HL-60 (cell line): ENCODE measurements around the gene FRAS1.
"Not testable (repeated sequence)": the region's sequence is repeated elsewhere in the genome, so short reads cannot be mapped to it uniquely, and the experiment has no call there.

Experiments used
- DNase-seq, 2 experiments: peaks; one replicate each; pipeline ENCODE4 v3.0.0-alpha.2; 2010 to 2020; ENCODE audit warnings: low read depth in 1 of 2, low spot score in 1 of 2
- H3K27ac ChIP-seq: fragments of 250-450 bp; sonication (Bioruptor Pico); replicated peaks from 2 replicates; pipeline ENCODE4 v1.5.1; 2020; ENCODE audit warnings: mild to moderate bottlenecking, moderate library complexity
- H3K27me3 ChIP-seq: fragments of 250-450 bp; sonication (Bioruptor Pico); 2 replicates; pipeline ENCODE4 v1.5.1; 2021; ENCODE audit warnings: mild to moderate bottlenecking, moderate library complexity; ENCODE audit not compliant: insufficient read depth, poor library complexity, severe bottlenecking
- H3K4me3 ChIP-seq: replicated peaks from 2 replicates; pipeline ENCODE4 v1.5.1; 2011; ENCODE audit warnings: mild to moderate bottlenecking, control low read depth, low read length; ENCODE audit not compliant: insufficient read depth
- CTCF ChIP-seq: IDR thresholded peaks from one replicate; pipeline ENCODE4 v1.5.1; 2011; ENCODE audit warnings: low read length, control low read depth, inconsistent platforms; ENCODE audit not compliant: insufficient read depth
- GABPA ChIP-seq: IDR thresholded peaks from 2 replicates; pipeline ENCODE4 v1.6.1; 2012; ENCODE audit warnings: low read depth
- POLR2AphosphoS5 ChIP-seq: IDR thresholded peaks from 2 replicates; pipeline ENCODE4 v1.6.1; 2012; ENCODE audit warnings: low read depth
- REST ChIP-seq: IDR thresholded peaks from 2 replicates; pipeline ENCODE4 v1.6.1; 2012; ENCODE audit warnings: low read depth; ENCODE audit not compliant: insufficient replicate concordance
- SPI1 ChIP-seq: IDR thresholded peaks from 2 replicates; pipeline ENCODE4 v1.6.1; 2012; ENCODE audit warnings: low read depth, mild to moderate bottlenecking, borderline replicate concordance

Gene FRAS1

GRCh38 chr4:78267790-78268189, 210.7 kb downstream of the FRAS1 start:
- H3K4me3 ChIP-seq, result no peak overlapping the region
- H3K27me3 ChIP-seq, result no peaks in the 10 kb centered on the region
- no peak for TF ChIP-seq POLR2AphosphoS5
- TF ChIP-seq CTCF, result no peak
- no peak for TF ChIP-seq SPI1
- no peak for TF ChIP-seq GABPA
- no peak for TF ChIP-seq REST
- no peak overlapping the region for H3K27ac ChIP-seq
- no peak for DNase-seq

GRCh38 chr4:78268597-78268996, 211.5 kb downstream of the FRAS1 start:
- Histone ChIP-seq H3K27ac (no peak overlapping the region), H3K4me3 (no peak overlapping the region), H3K27me3 (no peaks in the 10 kb centered on the region)
- TF ChIP-seq SPI1 (no peak), GABPA (no peak), POLR2AphosphoS5 (no peak), REST (no peak), CTCF (no peak)
- no peak for DNase-seq

GRCh38 chr4:78275450-78275849, 218.3 kb downstream of the FRAS1 start:
- H3K4me3 ChIP-seq, H3K27me3 ChIP-seq, H3K27ac ChIP-seq, DNase-seq: not testable (repeated sequence)

GRCh38 chr4:78286281-78286680, 229.2 kb downstream of the FRAS1 start:
- no peak overlapping the region for H3K4me3 ChIP-seq
- peaks cover 4% of the 10 kb centered on the region for H3K27me3 ChIP-seq
- no peak overlapping the region for H3K27ac ChIP-seq
- TF ChIP-seq POLR2AphosphoS5 (no peak), GABPA (no peak)
- DNase-seq, result no peak

- DNase-seq, result no peak
- H3K27me3 ChIP-seq, result peaks cover 4% of the 10 kb centered on the region
- TF ChIP-seq GABPA (no peak), SPI1 (no peak), REST (no peak), CTCF (no peak)
These were observed 231.2 kb downstream of the FRAS1 start for GRCh38 chr4:78288327-78288726.

More at GRCh38 chr4:78288327-78288726, 231.2 kb downstream of the FRAS1 start:
- H3K4me3 ChIP-seq, result no peak overlapping the region
- H3K27ac ChIP-seq, result no peak overlapping the region
